Ecto neural progenitor cell (in vitro differentiated cells): ENCODE measurements around the gene STAT3.
A peak's percentile ranks its signal among the peaks of the same experiment; 100 is the strongest.
"Not testable (repeated sequence)": the region's sequence is repeated elsewhere in the genome, so short reads cannot be mapped to it uniquely, and the experiment has no call there.

Experiments
- DNase-seq: peaks from one replicate; pipeline ENCODE4 v3.0.0-alpha.2; 2018; ENCODE audit warnings: low spot score

Gene STAT3

DNA sequence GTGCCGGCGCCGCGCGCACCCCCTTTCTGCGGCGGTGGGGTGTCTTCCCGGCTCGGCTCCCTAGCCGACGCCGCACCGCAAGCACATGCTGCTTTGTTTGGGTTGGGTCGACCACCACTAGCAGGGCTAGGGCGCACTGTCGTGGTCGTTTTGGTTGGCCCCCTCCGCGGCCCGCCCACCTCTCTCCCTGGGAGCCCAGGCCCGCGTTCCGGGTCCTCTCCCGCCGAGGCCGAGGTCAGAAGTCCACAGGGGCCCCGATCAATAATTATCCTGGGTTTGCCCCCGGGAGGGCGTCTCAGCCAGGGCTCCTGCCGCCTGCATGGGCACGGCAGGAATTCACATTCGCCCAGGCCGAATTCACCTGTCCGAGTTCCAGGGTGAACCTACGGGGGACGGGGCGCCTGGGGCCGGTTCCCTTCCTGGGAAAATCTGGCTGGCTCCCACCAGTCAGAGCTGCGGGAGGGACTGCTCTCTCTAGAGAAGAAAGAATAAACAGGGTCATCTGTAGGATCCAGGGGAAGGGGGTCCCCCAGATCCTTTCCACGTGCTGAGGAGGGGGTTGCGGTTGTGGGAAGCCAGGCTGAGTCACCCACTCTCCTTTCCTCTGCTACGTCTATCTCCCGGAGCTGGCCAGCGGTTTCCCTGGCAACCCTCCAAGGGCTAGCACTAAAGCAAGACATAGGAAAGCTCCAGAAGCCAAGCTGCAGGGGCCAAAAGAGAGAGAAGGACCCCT, 111.5 kb downstream of the STAT3 start:
- peak; percentile 82 for DNase-seq

DNA sequence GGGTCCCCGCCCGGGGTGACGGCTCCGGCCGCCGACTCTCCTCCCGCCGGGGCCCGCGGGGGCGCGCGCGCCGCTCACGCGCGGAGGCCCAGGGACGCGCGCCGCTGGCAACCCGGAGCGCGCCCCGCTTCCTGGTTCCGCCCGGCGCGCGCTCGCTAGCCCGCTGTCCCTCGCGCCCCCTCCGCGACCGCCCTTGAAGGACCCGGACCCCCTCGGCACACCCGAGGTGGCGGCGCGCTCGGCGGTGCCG, 112.0 kb downstream of the STAT3 start, which contains the start of gene STAT5B:
STAT5B (minus strand) TSS at position 33 of the 250 bp plus-strand sequence. CDS start 44,264 bp downstream, outside the sequence.
- peak; percentile 84 for DNase-seq

DNA sequence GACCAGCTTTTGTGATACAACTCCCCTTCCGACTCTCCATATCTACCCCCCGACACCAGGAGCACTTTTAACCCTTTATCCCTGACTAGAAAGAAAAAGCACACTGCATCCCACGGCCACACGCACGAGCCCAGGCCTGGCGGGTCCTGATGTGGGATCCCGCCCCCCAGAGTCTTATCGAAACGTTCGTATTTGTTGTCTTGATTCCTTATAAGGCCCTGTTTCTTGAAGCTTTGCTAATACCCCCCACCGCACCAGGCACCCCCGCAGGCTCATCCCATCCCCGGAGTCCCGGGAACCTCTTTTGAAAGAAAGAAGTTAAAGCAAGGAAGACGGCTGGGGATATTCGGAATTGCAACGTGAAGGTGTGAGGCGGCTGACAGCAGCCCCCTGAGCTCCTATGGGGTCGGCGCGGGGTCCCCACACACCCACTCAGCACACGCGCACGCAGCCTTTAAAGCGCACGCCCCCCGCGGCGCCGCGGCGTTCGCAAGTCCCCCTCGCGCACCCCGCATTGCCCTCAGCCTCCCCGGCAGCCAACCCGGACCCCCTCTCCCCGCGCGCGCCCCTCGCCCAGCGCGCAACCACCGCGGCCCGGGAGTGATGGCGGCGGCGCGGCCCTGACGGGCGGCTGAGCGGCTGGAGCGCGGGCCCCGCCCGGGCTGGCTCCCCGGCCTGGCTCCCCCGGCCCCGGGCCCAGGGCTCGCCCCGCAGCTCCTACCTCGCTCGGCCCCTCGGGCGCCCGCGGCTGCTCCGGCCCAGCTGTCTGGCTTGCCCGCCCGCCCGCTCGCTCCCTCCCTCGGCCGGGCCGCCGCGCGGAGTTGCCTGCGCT, 112.5 kb downstream of the STAT3 start:
- no peak for DNase-seq

DNA sequence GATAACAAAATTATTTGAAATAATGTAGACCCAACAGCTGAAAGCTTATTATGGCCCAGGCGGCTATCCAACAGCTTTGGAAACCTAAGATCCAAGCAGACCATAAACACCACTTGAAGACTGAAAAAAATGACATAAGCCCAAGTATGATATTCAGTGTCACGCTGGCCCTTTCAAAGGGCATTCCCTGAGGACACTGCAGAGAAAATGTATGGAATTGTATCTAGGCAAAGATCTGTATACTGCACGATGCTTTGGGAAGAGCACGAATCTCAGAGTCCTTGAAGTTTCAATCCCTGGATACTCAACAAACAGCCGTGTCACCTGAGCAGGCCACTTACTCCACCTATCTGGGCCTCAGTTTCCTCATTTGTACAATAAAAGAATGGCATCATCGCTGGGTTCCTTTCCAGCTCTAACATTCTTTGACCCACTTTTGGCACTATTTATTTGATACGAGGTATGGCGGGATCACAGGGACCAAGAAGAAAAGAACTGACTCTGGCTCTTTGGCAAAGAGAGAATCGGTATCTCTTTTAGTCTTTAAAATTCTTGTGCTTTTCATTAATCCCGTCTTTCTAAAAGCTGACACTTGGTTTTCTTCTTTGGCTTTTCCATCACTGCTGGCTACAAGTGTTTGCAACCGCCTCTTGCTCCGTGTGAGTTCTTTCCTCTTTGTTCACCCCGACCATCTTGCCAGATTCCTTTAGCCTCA, 113.3 kb downstream of the STAT3 start:
- DNase-seq = no peak

DNA sequence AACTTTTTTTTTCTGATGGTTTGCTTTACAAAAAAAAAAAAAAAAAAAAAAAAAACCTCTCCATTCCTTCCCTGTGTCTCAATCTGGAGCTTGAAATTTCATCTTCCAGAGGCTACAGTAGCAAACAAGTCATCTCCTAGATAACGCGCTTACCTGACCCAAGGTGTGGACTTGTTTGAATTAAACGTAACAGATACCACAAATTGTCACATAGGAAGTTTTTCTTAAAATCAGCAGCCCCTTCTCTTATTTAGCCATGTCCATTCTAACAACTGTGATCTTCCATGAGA, 114.0 kb downstream of the STAT3 start:
- DNase-seq = no peak

DNA sequence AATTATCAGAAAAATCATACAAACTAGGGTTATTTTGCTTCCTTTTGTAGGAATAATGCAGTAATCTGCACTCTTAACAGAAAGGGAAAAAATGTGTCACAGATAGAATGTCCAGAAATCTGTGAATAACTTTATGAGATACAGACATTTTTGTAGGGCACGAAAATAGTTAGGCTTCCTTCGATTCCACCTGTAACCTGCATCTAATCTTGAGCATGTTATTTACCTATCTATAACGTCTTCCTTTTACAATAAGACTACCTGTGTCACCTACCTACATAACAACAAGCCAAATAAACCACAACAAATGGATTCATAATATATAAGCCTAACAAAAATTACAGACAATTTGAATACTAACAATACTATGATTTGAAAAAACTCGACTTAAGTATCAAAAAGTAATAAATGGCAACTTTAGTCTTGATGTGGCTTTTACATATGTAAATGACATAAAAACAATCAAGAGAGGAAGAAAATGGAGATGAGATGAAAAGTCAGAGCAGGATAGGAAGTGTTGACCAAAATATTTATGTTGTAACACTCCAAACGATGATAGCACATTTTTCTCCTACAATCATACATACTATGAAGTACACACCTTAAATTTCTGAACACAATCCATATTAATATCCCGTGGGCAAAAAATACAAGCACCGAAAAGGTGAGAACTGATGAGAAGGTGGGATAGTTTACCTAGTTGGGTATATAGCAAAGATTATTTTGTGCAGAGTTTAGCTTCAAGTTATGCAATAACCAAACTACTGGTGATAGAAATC, 114.6 kb downstream of the STAT3 start:
- DNase-seq = no peak

DNA sequence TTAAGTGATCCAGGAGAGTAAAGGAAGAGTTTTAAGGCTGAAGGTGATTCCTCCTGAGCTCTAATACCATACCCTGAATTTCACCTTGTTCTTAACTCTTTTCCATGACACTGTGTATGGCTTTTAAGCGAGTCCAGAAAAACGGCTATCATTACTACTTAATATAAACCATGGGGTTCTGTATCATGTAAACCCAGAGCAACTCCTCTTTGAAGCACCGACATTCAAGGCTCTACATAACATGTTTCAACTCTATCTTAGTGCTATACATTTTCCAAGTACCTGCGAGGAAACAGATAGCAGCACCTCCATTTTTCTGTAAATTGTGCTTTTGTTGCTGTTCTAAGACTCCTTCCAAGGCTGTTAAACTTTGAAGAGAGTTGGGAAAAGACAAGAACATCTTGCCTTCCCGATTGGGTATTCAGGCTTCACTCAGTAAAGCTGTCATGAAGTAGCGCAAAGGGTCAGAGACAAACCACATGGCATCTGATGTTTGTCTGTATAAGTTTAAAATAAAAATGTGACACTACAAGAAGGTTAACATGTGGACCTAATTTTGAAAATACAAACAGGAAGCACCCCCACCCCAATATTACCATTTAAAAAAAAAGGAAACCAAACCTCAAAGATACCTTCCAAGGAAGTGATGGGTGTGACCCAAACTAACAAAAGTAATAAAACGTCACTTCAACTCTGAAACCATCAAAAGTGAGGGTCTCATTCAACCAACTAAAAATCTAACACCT, 115.9 kb downstream of the STAT3 start:
- DNase-seq = no peak

DNA sequence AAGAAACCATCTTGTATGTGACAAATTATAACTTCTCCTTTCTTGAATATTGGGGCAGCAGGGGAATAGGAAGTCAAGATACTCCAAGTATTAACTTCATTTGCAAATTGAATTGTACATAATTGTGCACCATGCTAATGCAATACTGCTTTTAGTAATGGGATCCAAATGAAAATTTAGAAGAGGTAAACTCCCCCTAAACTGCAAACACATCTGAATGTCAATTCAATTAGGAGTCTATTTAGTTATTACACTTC, 116.5 kb downstream of the STAT3 start:
- DNase-seq = no peak

DNA sequence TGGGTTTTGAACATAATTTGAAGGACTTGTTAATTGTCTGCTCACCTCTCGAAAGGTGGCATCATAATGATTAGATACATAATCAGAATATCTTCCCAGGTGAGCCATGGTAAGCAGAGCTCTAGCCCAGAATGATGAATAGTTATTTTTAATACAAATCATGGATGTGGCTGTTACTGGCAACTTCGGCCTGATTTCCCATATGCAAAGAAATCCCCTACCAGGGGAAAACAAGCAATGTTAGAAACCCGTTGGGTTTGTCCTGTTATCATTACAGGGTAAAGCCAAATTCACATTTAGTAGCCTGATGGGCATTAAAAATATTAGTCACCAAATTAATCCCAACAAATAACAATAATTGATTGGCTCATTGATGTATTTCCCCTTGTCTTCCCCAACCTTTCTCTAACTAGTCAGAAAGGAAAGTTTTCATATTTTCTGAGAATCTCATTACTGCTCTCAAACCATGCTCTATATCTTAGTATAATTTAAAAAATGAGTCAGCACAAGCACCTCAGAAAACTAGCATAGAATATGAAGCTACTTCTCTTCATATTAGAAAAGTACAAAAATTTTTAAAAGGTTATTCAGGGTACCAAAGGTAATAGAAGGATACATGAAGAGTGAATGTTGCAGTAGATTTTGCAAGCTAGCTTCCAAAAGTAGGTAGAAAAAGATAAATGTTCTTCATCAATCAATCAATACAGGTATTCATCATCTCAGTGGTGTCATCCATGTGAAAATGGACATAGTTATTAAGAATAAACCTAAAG, 117.0 kb downstream of the STAT3 start:
- no peak for DNase-seq

DNA sequence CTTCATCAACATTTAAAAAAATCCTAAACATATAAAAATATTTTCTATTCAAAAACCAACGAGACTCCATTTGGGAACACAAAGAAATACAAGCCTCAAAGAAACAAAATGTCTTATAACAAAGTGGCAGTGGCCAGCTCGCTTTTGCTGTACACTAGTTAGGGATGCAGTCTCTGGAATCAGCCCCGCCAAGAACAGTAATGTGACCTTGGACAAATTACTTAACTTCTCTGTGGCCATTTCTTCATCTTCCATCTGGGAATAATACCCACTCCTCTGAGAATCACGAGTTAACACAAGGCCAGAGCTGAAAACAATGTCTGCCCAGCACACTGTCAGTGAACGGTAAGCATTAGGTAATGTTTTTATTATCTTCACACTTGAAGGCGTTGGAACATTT, 117.6 kb downstream of the STAT3 start:
- no peak for DNase-seq

DNA sequence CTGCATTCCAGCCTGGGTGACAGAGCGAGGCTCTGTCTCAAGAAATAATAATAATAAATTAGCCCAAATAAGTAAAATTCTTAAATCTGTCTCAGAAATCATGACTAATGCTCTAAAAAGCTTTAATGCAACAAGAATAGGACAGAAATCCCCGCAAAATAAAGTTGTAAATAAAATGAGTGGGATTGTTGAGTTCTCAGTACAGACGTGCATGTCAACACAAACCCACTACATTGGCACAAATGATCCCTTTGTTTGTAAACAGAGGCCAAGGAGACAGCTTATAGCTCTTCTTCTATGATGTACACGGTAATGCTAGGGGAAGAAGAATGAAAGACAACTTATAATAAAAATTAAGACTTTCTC, 118.1 kb downstream of the STAT3 start:
- no peak for DNase-seq

DNA sequence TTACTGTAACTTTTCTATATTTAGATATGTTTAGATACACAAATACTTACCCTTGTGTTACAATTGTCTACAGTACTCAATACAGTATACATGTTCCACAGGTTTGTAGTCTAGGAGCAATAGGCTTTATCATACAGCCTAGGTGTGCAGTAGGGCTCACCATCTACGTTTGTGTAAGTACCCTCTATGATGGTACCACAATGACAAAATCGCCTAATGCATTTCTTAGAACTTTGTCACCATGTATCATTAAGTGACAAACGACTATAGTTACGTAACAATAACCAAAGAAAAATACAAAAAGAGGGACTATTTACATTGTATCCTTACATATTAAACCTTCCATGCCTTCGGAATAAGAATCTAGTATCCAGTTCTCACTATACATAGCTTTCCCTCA, 120.0 kb downstream of the STAT3 start:
- no peak for DNase-seq

DNA sequence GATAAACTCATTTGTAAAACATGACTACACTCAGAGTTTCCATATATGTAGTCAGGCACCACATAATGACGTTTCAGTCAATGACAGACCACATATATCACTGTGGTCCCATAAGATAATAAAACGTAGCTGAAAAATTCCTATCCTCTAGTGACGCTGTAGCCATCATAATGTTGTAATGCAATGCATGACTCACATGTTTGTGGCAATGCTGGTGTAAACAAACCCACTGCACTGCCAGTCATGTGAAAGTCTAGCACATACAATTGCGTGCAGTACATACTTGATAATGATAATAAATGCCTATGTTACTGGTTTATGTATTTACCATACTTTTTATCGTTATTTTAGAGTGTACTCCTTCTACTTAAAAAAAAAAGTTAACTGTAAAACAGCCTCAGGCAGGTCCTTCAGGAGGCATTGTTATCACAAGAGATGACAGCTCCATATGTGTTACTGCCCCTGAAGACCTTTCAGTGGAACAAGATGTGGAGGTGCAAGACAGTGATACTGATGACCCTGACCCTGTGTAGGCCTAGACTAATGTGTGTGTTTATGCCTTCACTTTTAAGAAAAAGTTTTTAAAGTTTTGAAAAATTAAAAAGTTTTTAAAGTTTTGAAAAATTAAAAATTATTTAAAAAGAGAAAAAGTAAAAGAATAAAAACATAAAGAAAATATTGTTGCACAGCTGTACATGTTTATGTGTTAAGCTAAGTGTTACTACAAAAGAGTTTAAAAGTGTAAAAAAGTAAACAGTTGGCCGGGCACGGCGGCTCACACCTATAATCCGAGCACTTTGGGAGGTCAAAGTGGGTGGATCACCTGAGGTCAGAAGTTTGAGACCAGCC, 121.1 kb downstream of the STAT3 start:
- DNase-seq = no peak

DNA sequence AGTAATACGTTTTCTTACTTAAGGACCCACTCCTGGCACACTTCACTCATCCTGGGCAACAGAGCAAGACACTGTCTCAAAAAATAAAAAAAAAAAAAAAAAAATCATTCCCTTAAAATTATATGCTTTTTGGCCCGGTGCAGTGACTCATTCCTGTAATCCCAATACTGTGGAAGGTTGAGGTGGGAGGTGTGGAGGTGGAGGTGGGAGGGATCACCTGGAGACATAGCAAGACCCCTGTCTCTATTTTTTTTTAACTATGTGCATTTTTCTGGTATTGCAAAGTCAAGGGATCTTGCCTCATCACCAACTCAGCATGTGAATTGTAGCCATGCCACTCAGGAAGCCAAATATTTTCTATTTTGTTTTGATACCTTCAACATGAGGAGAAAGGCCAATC, 121.8 kb downstream of the STAT3 start:
- DNase-seq = no peak

DNA sequence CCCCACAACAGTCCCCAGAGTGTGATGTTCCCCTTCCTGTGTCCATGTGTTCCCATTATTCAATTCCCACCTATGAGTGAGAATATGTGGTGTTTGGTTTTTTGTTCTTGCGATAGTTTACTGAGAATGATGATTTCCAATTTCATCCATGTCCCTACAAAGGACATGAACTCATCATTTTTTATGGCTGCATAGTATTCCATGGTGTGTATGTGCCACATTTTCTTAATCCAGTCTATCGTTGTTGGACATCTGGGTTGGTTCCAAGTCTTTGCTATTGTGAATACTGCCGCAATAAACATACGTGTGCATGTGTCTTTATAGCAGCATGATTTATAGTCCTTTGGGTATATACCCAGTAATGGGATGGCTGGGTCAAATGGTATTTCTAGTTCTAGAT, 123.9 kb downstream of the STAT3 start:
- DNase-seq = not testable (repeated sequence)
